GM18502 (cell line): ENCODE measurements around the gene COL5A3.

Experiments used
- ATAC-seq: cut with Tn5 transposase; IDR thresholded peaks from one replicate; pipeline ENCODE4 v1.9.1; 2021; ENCODE audit warnings: mild to moderate bottlenecking; ENCODE audit not compliant: unreplicated experiment, poor library complexity

COL5A3 gene

DNA sequence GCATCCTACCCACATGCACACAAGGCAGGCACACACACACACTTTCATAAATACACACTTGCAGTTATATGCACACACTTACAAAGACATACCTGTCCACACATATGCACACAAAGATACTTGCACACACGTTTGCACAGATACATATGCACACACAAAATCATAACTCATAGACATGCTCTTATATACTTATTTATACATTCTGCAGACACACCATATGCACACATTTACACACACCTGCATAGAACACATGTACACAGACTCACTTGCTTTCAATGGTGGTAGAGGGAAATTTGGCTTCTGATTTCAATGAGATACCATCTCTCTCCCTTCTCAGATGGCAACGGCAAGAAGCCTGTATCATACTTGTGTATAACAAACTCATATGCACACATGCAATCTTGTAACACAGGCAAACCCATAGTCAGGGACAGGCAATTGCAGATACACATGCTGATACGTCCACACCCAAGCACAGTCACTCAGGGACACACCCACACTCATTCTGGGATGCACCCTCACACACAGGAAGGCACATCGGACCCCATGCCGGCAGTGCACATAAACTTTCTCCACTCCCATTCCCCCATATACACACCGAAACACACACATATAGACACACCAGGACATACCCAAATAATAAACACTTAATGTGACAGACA, 98.6 kb downstream of the COL5A3 start:
- ATAC-seq, result no peak

DNA sequence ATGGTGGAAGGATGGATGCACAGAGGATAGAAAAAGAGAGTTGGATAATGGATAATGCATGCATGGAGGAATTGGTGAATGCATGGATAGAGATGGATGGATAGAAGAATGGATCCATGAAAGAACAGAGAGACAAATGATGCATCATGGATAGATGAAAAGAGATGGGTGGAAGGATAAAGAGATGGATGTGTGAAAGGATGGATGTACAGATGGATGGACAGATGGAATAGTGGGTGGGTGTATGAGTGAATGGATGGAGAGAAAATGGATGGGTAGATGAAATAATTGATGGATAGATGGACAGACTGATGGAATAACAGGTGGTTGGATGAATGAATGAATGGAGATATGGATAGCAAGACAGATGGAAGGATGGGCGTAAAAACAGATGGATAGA, 99.7 kb downstream of the COL5A3 start:
- ATAC-seq, result no peak
